Endodermal cell (in vitro differentiated cells): ENCODE measurements around the gene ATXN7. TPM values are rescaled to one million over a fixed set of nuclear protein-coding genes. Genes with fewer than 3 reads are reported as not detected.
A peak's percentile ranks its signal among the peaks of the same experiment; 100 is the strongest.

Experiments
- DNase-seq: peaks from one replicate; pipeline ENCODE4 v3.0.0-alpha.2; 2017
- H3K27ac ChIP-seq: 2 replicates; pipeline ENCODE4 v1.5.1; 2013; ENCODE audit warnings: mild to moderate bottlenecking, low read depth, low read length, moderate library complexity
- H3K27me3 ChIP-seq: 2 replicates; pipeline ENCODE4 v1.6.1; 2013; ENCODE audit warnings: mild to moderate bottlenecking, low read length, moderate library complexity; ENCODE audit not compliant: insufficient read depth, control insufficient read depth, poor library complexity, severe bottlenecking
- H3K36me3 ChIP-seq: 2 replicates; pipeline ENCODE4 v1.7.0; 2013; ENCODE audit warnings: mild to moderate bottlenecking, low read length, moderate library complexity; ENCODE audit not compliant: control insufficient read depth, insufficient read depth
- H3K4me1 ChIP-seq: one replicate; pipeline ENCODE4 v1.7.0; 2013; ENCODE audit warnings: low read length; ENCODE audit not compliant: control insufficient read depth, insufficient read depth
- H3K4me3 ChIP-seq: 2 replicates; pipeline ENCODE4 v1.5.1; 2013; ENCODE audit warnings: mild to moderate bottlenecking, low read length, moderate library complexity
- H3K9ac ChIP-seq: 2 replicates; pipeline ENCODE4 v1.6.1; 2013; ENCODE audit warnings: mild to moderate bottlenecking, low read length, moderate library complexity; ENCODE audit not compliant: poor library complexity, severe bottlenecking; ENCODE audit errors: extremely low read depth
- H3K9me3 ChIP-seq: 2 replicates; pipeline ENCODE4 v1.6.1; 2013; ENCODE audit warnings: mild to moderate bottlenecking, low read length, moderate library complexity; ENCODE audit not compliant: control insufficient read depth
- H3K27ac Mint-ChIP-seq: 2 replicates; pipeline ENCODE4 v1.8.0; 2020; ENCODE audit warnings: mixed read lengths
- H3K27me3 Mint-ChIP-seq: 2 replicates; pipeline ENCODE4 v1.8.0; 2021; ENCODE audit warnings: mild to moderate bottlenecking, mixed read lengths; ENCODE audit not compliant: insufficient read depth
- H3K36me3 Mint-ChIP-seq: 2 replicates; pipeline ENCODE4 v1.8.0; 2020; ENCODE audit warnings: low read depth, mixed read lengths
- H3K4me1 Mint-ChIP-seq: 2 replicates; pipeline ENCODE4 v1.8.0; 2020; ENCODE audit warnings: mixed read lengths
- H3K4me3 Mint-ChIP-seq: 2 replicates; pipeline ENCODE4 v1.8.0; 2020; ENCODE audit warnings: mild to moderate bottlenecking, moderate library complexity, mixed read lengths
- H3K9me3 Mint-ChIP-seq: 2 replicates; pipeline ENCODE4 v1.8.0; 2020; ENCODE audit warnings: mild to moderate bottlenecking, mixed read lengths
- CTCF ChIP-seq: fragments of 200-600 bp; sonication (generic); conservative IDR thresholded peaks from 2 replicates; pipeline ENCODE4 v1.5.0; 2021; ENCODE audit warnings: antibody characterized with exemption, mild to moderate bottlenecking
- WGBS, 2 experiments: methylation state at CpG; one replicate each; pipeline versions ENCODE4 v1.1.5 to v1.1.7; 2013; ENCODE audit warnings: missing lambda C conversion rate in 2 of 2, mixed read lengths in 1 of 2; ENCODE audit not compliant: insufficient coverage in 1 of 2, insufficient read length in 1 of 2; 5-methylcytosine and 5-hydroxymethylcytosine counted together
- total RNA-seq, 2 donors: library from RNA; stranded (reverse); fragmentation: NEBNext Ultra II Directional in 1 of 2; extraction: Animal tissue kit (Norgen Biotek cat#: 25700) in 1 of 2; gene quantifications; 2 replicates in 1 of 2; 3 replicates in 1 of 2; pipeline ENCODE4 v1.2.1, GENCODE V29; 2021

ATXN7 gene
- total RNA-seq, 2 donors from 2014 or later: 28.1 to 28.8 TPM

- H3K4me3 ChIP-seq: peak overlapping the region; percentile 89
- no peak overlapping the region for H3K27ac Mint-ChIP-seq
- 88 to 100% methylated on average over 1 of the region's 1 CpG for WGBS, 2 experiments
- no peaks in the 10 kb centered on the region for H3K9me3 Mint-ChIP-seq
- peaks cover 16% of the 10 kb centered on the region for H3K4me1 Mint-ChIP-seq
- DNase-seq: no peak
- peaks cover 5% of the 10 kb centered on the region for H3K27me3 Mint-ChIP-seq
- H3K9me3 ChIP-seq: no peaks in the 10 kb centered on the region
- no peak overlapping the region for H3K27ac ChIP-seq
- peaks cover 8% of the 10 kb centered on the region for H3K4me1 ChIP-seq
- no peaks in the 10 kb centered on the region for H3K27me3 ChIP-seq
- peaks cover 23% of the 10 kb centered on the region for H3K36me3 Mint-ChIP-seq
- peaks cover 27% of the 10 kb centered on the region for H3K36me3 ChIP-seq
- peak overlapping the region; percentile 74 for H3K9ac ChIP-seq
- no peak for TF ChIP-seq CTCF
- peak overlapping the region; percentile 74 for H3K4me3 Mint-ChIP-seq
Observed at GRCh38 chr3:63910891-63911290, 47.2 kb downstream of the ATXN7 start.

GRCh38 chr3:63911509-63911872 is 47.8 kb downstream of the ATXN7 start:
- Histone ChIP-seq H3K4me1 (peaks cover 8% of the 10 kb centered on the region), H3K36me3 (peaks cover 28% of the 10 kb centered on the region), H3K27me3 (no peaks in the 10 kb centered on the region), H3K9ac (peak overlapping the region; percentile 74), H3K9me3 (no peaks in the 10 kb centered on the region), H3K4me3 (peak overlapping the region; percentile 89), H3K27ac (no peak overlapping the region)
- H3K27me3 Mint-ChIP-seq: peaks cover 5% of the 10 kb centered on the region
- 1 to 2% methylated on average over 13 to 18 of the region's 18 CpGs for WGBS, 2 experiments
- H3K27ac Mint-ChIP-seq: peak overlapping the region; percentile 86
- no peak for TF ChIP-seq CTCF
- DNase-seq: no peak
- no peaks in the 10 kb centered on the region for H3K9me3 Mint-ChIP-seq
- H3K36me3 Mint-ChIP-seq: peaks cover 29% of the 10 kb centered on the region
- H3K4me1 Mint-ChIP-seq: peaks cover 16% of the 10 kb centered on the region
- peak overlapping the region; percentile 74 for H3K4me3 Mint-ChIP-seq

GRCh38 chr3:63911873-63912767 is 48.5 kb downstream of the ATXN7 start, which contains the start of gene SCAANT1:
Gene SCAANT1, minus strand, starts transcription at chr3:63912383.
- Mint-ChIP-seq H3K36me3 (peaks cover 34% of the 10 kb centered on the region), H3K9me3 (no peaks in the 10 kb centered on the region), H3K27me3 (peaks cover 5% of the 10 kb centered on the region), H3K4me1 (peaks cover 16% of the 10 kb centered on the region), H3K27ac (peak within 1 kb of the TSS; percentile 91), H3K4me3 (peak within 1 kb of the TSS; percentile 74)
- Histone ChIP-seq H3K4me1 (peaks cover 8% of the 10 kb centered on the region), H3K4me3 (peak within 1 kb of the TSS; percentile 89), H3K36me3 (peaks cover 35% of the 10 kb centered on the region), H3K27ac (peak within 1 kb of the TSS; percentile 85), H3K27me3 (no peaks in the 10 kb centered on the region), H3K9me3 (no peaks in the 10 kb centered on the region), H3K9ac (peak within 1 kb of the TSS; percentile 74)
- peak; percentile 11 for TF ChIP-seq CTCF
- WGBS, 2 experiments: 0% methylated on average over 22 to 115 of the region's 115 CpGs
- peak; percentile 93 for DNase-seq
